Measurements from ENCODE around the gene KRTAP20-2. TPM values are rescaled to one million over a fixed set of nuclear protein-coding genes. Genes with fewer than 3 reads are reported as not detected.

The KRTAP20-2 gene
- total RNA-seq, 2 donors from 2014 or later = not detected

- Histone ChIP-seq H3K9me3 (no peaks in the 10 kb centered on the region), H3K4me1 (ENCODE audit: control insufficient read depth in 1 of 2, low read depth in 2 of 2) (no peaks in the 10 kb centered on the region), H3K27me3 (replicated peaks; ENCODE audit: insufficient read depth) (no peaks in the 10 kb centered on the region), H3K4me3 (no peak overlapping the region), H3K36me3 (no peaks in the 10 kb centered on the region), H3K27ac (no peak overlapping the region)
- ATAC-seq (ENCODE audit: insufficient number of reproducible peaks, low FRiP score, low read depth) = no peak
- DNase-seq (ENCODE audit: low spot score) = no peak
- TF ChIP-seq CTCF (IDR thresholded peaks at IDR 0.05) = no peak
Observed at GRCh38 chr21:30684506-30684905, 49.5 kb downstream of the KRTAP20-2 start.

Other genes starting within 250 kb of the KRTAP20-2 start
- not detected for gene KRTAP13-1, start 239.2 kb upstream of the KRTAP20-2 start, total RNA-seq
- gene KRTAP13-3, start 209.3 kb upstream of the KRTAP20-2 start, total RNA-seq = not detected
- gene KRTAP13-4, start 205.0 kb upstream of the KRTAP20-2 start, total RNA-seq = not detected
- gene KRTAP15-1, start 194.9 kb upstream of the KRTAP20-2 start, total RNA-seq = not detected
- not detected for gene KRTAP19-1, start 154.8 kb upstream of the KRTAP20-2 start, total RNA-seq
- gene KRTAP19-2, start 147.8 kb upstream of the KRTAP20-2 start, total RNA-seq = not detected
- not detected for gene KRTAP19-3, start 143.2 kb upstream of the KRTAP20-2 start, total RNA-seq
- not detected for gene KRTAP19-4, start 138.0 kb upstream of the KRTAP20-2 start, total RNA-seq
- not detected for gene KRTAP19-5, start 133.1 kb upstream of the KRTAP20-2 start, total RNA-seq
- not detected for gene KRTAP19-6, start 93.3 kb upstream of the KRTAP20-2 start, total RNA-seq
- not detected for gene KRTAP19-7, start 73.9 kb upstream of the KRTAP20-2 start, total RNA-seq
- not detected for gene KRTAP22-2, start 44.8 kb upstream of the KRTAP20-2 start, total RNA-seq
- gene KRTAP6-3, start 42.8 kb upstream of the KRTAP20-2 start, total RNA-seq = not detected
- gene KRTAP6-2, start 36.3 kb upstream of the KRTAP20-2 start, total RNA-seq = not detected
- gene KRTAP22-1, start 34.1 kb upstream of the KRTAP20-2 start, total RNA-seq = not detected
- gene KRTAP6-1, start 21.3 kb upstream of the KRTAP20-2 start, total RNA-seq = not detected
- not detected for gene KRTAP20-1, start 18.8 kb upstream of the KRTAP20-2 start, total RNA-seq
- not detected for gene KRTAP20-4, start 14.6 kb upstream of the KRTAP20-2 start, total RNA-seq
- gene KRTAP20-3, start 7.7 kb downstream of the KRTAP20-2 start, total RNA-seq = not detected
- not detected for gene KRTAP21-3, start 83.6 kb downstream of the KRTAP20-2 start, total RNA-seq
- not detected for gene KRTAP21-2, start 112.1 kb downstream of the KRTAP20-2 start, total RNA-seq
- gene KRTAP21-1, start 120.2 kb downstream of the KRTAP20-2 start, total RNA-seq = not detected
- gene KRTAP8-1, start 178.1 kb downstream of the KRTAP20-2 start, total RNA-seq = not detected
- gene KRTAP7-1, start 194.6 kb downstream of the KRTAP20-2 start, total RNA-seq = not detected
- not detected for gene KRTAP11-1, start 246.4 kb downstream of the KRTAP20-2 start, total RNA-seq